ENCODE results near the gene RSPH6A.

The RSPH6A gene

DNA sequence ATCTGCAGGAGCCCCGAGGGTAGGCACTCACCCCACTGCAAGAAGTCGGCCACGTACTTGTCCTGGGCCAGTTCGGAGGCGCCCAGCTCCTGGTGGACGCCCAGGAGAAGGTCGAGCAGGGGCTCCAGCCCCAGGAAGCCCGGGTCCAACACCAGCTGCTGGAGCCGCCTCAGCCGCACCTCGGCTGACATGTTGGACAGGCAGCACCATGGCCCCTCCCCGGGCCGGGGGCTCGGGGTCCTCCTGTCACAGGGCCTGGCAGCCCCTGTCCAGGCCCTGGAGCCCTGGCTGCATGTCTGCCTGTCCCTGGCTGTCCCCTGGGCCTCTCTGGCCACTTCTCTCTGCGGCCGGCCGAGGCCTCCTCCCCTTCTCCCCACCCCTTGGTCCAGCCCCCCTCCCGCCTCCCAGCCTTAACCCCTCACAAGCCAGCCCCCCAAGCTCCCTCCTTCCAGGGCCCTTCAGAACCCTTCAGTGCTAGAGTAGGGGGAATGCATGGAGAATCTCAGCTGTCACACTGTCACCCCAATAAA lies 32.9 kb downstream of the RSPH6A start, which contains the start of gene DMPK:
TSS of gene DMPK (minus strand) at position 329 of the 530 bp plus-strand sequence. CDS start at position 191, 138 bp downstream.
- FAIRE-seq (no peak), DNase-seq (ENCODE audit: insufficient read length, low spot score) (no peak)

DNA sequence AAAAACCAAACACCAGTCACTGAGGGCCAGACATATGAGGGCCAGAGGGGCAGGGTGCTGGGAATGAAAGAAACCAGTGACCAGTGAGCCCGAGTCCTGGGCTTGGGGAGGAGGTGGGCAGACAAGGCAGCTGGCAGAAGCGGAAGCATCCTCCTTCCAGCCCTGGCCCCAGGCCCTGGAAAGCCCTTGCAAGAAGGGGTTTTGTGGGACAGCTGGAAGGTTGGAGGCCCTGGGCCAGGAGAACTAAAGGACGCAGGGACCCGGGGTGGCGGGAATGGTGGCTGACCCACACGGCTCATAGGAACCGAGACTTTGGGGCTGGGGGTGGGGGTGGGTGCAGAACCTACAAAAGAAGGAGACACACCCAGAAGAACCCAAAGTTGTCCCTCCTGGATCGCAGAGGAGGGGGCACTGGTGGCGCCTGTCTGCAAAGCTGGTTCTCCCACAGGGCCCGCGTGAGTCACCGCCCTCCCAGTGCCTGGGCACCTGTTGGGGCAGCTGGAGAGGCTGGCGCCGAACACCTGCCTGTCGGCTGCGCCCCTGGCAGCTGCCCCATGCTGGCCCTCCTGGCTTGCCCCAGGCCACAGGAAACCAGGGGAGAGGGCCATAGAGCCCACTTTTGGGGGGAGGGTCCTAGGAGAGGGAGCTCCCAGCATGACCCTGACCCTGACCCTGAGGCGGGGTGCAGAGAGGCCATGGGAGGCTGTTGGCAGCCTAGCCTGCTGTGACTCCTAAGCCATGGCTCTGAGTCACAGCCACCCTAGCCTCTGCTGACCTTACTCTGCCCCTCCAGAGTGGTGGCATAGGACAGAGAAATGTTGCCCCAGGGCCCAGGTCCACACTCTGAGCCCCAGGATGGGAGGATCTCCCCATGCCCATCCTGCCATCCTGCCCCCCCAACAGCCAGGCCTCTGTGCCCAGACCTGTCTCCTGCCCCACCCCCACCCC lies 33.6 kb downstream of the RSPH6A start:
- no peak for DNase-seq (ENCODE audit: insufficient read length, low spot score)
- no peak for FAIRE-seq

DNA sequence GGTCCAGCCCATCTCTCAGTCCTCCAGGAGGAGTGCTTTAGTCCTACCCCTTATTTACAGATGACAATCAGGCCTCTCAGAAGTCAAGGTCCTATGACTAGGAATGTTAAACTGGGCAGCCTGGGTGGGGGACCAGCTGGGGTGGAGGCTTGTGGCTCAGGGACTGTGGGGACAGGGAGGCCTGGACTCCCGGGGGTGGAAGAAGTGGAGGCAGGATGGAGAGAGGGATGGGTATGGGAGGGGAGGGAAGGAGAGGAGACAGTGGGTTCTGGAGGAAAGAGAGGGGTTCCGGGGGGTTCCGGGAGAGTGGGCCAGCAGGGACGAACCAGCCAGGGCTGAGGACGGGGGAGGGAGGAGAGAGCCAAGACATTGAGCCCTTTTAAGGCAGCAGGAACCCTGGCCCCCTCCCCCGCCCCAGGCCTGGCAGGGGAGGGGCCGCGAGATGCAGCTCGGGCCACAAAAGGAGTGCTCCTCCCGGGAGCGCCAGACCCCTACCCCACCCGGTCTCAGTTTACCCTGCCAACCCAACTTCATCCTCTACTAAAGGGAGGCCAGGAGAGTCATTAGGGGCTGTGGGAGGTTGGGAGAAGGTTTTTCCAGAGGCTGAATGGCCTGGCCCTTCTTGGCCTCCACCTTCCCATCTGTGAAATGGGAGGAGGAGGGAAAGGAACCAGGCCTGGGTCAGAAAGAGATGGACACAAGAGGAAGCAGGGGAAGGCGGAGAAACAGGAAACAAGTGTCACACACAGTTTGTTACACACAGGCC lies 34.5 kb downstream of the RSPH6A start:
- FAIRE-seq (no peak), DNase-seq (ENCODE audit: insufficient read length, low spot score) (no peak)

GRCh38 chr19:45780146-45780447 lies 35.0 kb downstream of the RSPH6A start:
- DNase-seq (ENCODE audit: insufficient read length, low spot score) = no peak
- no peak for FAIRE-seq

GRCh38 chr19:45779231-45780145 lies 35.6 kb downstream of the RSPH6A start:
- FAIRE-seq (peak; percentile 95), DNase-seq (ENCODE audit: insufficient read length, low spot score) (peak; percentile 97)

DNA sequence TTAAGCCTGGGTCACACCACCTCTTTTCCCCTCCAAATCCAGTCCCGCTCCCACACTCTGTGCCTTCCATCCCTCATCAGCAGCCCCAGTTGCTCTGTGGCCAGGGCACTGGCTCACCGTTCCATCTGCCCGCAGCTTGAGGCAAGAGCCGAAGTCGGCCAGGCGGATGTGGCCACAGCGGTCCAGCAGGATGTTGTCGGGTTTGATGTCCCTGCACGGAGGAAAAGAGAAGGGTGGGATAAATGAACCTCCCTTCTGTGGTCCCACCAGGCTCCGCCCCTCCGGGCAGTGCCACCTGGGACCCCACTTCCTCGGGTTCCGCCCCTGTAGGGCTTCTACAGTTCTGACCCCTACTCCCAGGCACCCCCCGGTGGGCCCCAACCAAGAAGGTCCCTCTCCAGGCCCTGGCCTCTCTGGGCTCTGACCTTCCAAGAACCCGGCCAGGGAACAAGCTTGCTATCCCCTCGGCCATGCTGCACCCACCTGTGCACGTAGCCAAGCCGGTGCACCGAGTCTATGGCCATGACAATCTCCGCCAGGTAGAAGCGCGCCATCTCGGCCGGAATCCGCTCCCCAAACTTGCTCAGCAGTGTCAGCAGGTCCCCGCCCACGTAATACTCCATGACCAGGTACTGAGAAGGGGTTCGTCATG lies 37.0 kb downstream of the RSPH6A start:
- DNase-seq (ENCODE audit: insufficient read length, low spot score) (no peak), FAIRE-seq (no peak)

GRCh38 chr19:45777395-45777961 lies 37.6 kb downstream of the RSPH6A start:
- FAIRE-seq (no peak), DNase-seq (ENCODE audit: insufficient read length, low spot score) (no peak)

GRCh38 chr19:45774765-45775164 lies 40.3 kb downstream of the RSPH6A start:
- DNase-seq (ENCODE audit: insufficient read length, low spot score) (no peak), FAIRE-seq (no peak)

GRCh38 chr19:45773384-45773783 lies 41.7 kb downstream of the RSPH6A start:
- DNase-seq (ENCODE audit: insufficient read length, low spot score) (no peak), FAIRE-seq (no peak)

DNA sequence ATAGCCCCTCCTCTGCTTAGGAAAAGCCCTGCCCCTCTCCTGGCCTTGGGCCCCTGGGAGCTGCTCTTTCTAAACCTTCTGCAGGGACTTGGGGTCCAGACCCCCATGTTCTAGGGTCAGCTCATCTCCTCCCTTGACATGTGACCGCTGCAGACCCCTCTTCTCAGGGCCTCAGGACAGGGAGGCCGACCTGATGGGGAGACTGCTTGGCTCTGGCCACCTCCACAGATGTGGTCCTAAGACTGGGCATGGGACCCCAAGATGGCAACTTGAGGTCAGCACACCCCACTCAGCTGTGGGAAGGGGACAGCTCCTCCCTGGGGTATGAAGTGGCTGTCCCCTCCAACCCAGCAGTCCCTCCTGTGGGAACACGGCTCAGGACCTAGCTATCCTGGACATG lies 42.2 kb downstream of the RSPH6A start:
- no peak for FAIRE-seq

DNA sequence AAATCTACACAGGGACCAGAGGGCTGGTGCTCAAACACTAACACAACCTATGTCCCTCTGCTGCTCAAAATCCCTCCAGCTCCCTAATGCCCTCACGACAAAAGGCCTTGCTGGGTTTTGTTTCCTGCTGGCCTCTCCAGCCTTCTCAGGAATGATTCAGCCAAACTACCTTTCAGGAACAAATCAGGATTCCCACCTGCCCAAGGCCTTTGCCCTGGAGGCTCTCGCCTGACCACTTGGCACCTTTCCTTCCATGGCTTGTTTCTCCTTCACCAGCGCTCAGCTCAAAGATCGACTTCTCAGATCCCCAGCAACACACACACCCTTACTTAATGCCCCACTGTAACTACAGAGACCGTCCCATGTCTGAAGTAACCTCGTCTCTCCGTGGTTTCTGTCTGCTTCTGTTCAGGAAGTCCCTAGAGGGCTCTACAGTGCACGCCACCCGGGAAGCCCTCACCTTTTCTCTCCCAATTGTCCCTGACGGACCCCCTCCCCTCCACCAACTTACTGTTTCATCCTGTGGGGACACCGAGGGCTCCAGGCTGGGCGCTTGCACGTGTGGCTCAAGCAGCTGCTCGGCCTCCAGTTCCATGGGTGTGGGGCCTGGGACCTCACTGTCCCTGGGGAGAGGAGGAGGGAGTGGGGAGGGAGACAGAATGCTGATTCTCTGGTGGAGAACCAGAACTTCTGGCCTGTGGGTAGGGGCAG lies 42.8 kb downstream of the RSPH6A start:
- DNase-seq (ENCODE audit: insufficient read length, low spot score) (no peak), FAIRE-seq (no peak)

More for the DNA sequence above, 42.2 kb downstream of the RSPH6A start:
- no peak for DNase-seq (ENCODE audit: insufficient read length, low spot score)

- FAIRE-seq = no peak
- DNase-seq (ENCODE audit: insufficient read length, low spot score) = no peak
These were observed 43.7 kb downstream of the RSPH6A start for GRCh38 chr19:45771311-45771933.

- peak; percentile 99 for FAIRE-seq
- peak; percentile 89 for DNase-seq (ENCODE audit: insufficient read length, low spot score)
These were observed 44.7 kb downstream of the RSPH6A start for GRCh38 chr19:45770192-45771101.

DNA sequence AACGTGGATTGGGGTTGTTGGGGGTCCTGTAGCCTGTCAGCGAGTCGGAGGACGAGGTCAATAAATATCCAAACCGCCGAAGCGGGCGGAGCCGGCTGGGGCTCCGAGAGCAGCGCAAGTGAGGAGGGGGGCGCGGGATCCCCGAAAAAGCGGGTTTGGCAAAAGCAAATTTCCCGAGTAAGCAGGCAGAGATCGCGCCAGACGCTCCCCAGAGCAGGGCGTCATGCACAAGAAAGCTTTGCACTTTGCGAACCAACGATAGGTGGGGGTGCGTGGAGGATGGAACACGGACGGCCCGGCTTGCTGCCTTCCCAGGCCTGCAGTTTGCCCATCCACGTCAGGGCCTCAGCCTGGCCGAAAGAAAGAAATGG lies 45.3 kb downstream of the RSPH6A start:
- no peak for FAIRE-seq
- no peak for DNase-seq (ENCODE audit: insufficient read length, low spot score)

DNA sequence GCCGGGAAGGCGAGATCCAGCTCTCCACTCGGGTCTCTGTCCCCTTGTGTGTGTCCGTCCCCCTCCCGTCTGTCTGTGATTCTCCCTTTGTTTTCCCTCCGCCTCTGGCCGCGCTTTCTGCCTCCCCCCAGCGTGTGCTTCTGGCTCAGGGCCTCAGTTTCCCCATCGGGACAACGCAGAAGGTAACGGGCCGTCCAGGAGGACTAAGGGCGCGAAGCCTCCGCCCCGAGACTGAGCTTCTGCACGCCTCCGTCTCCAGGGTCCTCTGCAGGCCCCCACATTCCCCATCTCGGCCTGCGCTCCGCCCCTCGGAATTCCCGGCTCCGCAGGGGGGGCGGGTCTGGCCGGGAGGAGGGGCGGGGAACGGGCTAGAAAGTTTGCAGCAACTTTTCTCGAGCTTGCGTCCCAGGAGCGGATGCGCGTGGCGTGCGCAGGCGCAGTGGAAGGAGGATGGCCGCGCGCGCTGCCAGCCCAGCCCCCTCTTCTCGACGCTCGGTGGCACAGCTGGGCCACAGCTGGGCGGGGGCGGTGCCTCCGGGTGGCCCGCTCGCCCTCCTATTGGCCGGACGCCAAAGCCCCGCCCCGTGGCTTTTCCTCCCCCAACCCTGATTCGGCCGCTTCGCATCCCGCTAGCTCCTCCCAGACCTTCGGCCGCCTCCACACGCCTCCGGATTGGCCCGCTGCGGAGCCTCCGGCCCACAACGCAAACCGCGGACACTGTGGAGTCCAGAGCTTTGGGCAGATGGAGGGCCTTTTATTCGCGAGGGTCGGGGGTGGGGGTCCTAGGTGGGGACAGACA lies 45.9 kb downstream of the RSPH6A start, which contains the start of gene SIX5:
TSS of gene SIX5 (minus strand) at position 269 of the 799 bp plus-strand sequence. CDS start 408 bp downstream, outside the sequence.
- FAIRE-seq (peak; percentile 97), DNase-seq (ENCODE audit: insufficient read length, low spot score) (peak; percentile 98)

DNA sequence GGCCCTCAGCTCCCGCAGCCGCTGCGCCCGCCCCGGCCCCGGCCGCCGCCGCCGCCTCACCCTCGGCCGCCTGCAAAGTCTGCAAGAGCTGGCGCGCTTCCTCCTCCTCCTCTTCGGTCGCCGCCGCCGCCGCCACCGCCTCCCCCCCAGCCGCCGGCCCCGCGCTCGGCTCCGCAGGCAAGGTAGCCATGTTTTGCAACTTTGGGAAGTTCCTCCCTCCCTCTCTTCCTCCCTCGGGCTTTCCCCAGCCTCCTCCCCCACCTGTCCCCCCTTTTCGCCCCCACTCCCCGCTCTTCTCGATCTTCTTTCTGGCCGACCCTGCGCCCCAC lies 46.5 kb downstream of the RSPH6A start:
- FAIRE-seq = no peak
- DNase-seq (ENCODE audit: insufficient read length, low spot score) = no peak

Measured in GM19239 (cell line).